Left forelimb (tissue), 1 donor: ENCODE results near the gene MICAL1.

Experiments used
- DNase-seq: peaks from one replicate; pipeline ENCODE4 v3.0.0-alpha.2; 2018; ENCODE audit warnings: low spot score

The MICAL1 gene

GRCh38 chr6:109429496-109429895 is 26.1 kb downstream of the MICAL1 start:
- no peak for DNase-seq

DNA sequence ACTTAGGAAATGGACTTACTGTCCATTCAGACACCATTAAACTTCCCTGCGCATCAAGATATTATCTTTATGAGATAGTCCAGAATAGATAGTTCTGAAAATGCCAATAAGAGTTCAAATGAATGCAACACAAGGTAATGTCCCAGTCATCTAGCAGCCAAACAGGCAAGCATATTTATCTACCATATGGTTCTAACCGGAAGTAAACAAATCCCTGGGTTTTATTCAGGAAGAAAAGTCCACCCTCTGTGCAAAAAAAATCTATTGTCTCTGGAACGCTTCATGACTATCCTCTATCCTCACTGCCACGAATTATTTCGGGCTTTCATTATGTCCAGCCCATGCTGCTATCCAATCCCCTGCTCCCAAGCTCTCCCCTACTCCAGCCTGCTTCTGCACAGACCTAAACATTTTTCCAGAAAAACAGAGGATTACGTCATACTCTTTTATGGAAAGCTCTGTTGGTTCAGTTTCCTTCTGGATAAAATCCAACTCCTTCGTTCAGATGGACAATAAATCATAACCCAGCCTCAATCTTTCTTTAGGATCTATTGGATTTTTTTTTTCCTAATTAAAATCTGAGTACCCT is 26.6 kb downstream of the MICAL1 start:
- DNase-seq = no peak

GRCh38 chr6:109424946-109425345 is 30.6 kb downstream of the MICAL1 start:
- no peak for DNase-seq

DNA sequence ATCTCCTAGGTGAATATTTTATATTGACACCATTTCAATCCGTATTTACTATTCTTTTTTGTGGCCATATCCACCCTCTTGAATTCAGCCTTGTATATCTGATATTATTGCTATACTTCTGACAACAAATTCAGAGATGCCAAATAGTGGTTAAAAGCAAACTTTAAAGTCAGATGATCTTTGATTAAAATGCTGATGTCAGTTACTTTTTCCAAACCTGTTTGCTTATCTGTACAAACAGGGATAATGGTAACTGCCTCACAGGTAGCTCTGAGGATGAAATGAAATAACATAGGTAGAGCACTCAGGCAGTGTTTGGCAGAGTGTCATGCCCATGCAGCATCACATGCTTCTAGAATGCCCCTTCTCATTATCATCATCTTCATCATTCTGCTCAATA is 34.4 kb downstream of the MICAL1 start:
- DNase-seq = no peak

- DNase-seq = no peak
Measured at GRCh38 chr6:109420751-109421150, 34.8 kb downstream of the MICAL1 start.

DNA sequence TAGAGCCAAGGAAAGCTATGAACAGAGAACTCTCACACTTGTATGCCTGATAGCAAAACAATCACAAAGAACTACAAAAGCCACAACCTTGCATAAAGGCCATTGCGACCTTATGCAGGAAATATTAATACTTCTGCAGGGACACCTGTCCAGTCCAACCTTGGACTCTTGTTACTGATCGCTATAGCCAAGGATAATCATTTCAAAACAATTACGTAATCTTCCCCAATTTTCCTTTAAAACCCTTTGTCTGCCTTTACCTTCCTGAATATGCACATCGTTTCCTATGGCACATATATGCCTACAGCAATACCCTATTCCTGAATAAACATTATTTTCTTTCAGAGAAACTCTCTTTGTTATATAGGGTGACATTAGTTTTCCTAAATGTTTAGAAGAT is 37.9 kb downstream of the MICAL1 start:
- DNase-seq = no peak

- no peak for DNase-seq
Measured at GRCh38 chr6:109411034-109411433, 44.5 kb downstream of the MICAL1 start.

GRCh38 chr6:109406196-109406595 is 49.4 kb downstream of the MICAL1 start:
- no peak for DNase-seq

- DNase-seq = no peak
Measured at GRCh38 chr6:109397020-109397419, 58.6 kb downstream of the MICAL1 start.

- no peak for DNase-seq
Measured at GRCh38 chr6:109396046-109396718, 59.4 kb downstream of the MICAL1 start.
